Stimulated activated memory B cell treated with anti-CD40 and anti-IgM and Interleukin-4, amounts not matched to agents 10 μg/mL and 1 μg/mL and 100 μg/mL, for 72 hours (primary cell): ENCODE data around the gene GRIP1.
A peak's percentile ranks its signal among the peaks of the same experiment; 100 is the strongest.

Experiments used
- ATAC-seq: fragments of 150-1000 bp; cut with Tn5 transposase; 2 replicates; pipeline ENCODE4 v1.10.0; 2021
- H3K27ac Mint-ChIP-seq: one replicate; pipeline ENCODE4 v1.8.0; 2022; ENCODE audit warnings: mild to moderate bottlenecking, mixed read lengths
- H3K27me3 Mint-ChIP-seq: one replicate; pipeline ENCODE4 v1.8.0; 2022; ENCODE audit warnings: mixed read lengths
- H3K36me3 Mint-ChIP-seq: one replicate; pipeline ENCODE4 v1.8.0; 2022; ENCODE audit warnings: mixed read lengths
- H3K4me1 Mint-ChIP-seq: one replicate; pipeline ENCODE4 v1.8.0; 2022; ENCODE audit warnings: mixed read lengths
- H3K4me3 Mint-ChIP-seq: one replicate; pipeline ENCODE4 v1.8.0; 2022; ENCODE audit warnings: mild to moderate bottlenecking, moderate library complexity, mixed read lengths
- H3K9me3 Mint-ChIP-seq: one replicate; pipeline ENCODE4 v1.8.0; 2022; ENCODE audit warnings: mixed read lengths

Gene GRIP1

DNA sequence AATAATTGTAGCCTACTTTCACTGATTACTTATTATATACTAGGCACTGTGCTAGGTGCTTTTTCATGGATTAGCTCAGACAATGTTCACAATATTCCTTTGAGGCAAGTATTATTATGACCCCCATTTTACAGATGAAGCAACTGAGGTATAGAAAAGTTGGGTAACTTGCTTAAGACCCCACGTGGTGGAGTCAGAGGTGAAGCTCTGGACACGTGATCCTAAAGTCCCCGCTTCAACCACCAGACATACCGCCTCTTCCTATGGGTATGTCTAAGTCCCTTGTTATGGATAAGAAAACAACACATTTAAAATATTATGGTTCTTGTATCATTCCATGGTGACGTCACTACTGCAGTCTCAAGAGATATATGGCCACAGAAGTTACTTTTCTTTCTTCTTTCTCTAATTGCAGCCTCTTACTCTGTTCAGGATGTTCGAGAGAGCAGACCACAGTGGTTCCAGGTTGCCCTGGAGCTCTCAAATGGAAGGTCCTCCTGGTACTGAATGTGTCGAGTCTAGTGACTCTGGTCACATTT, 218.9 kb downstream of the GRIP1 start:
- no peak overlapping the region for H3K27ac Mint-ChIP-seq
- no peaks in the 10 kb centered on the region for H3K27me3 Mint-ChIP-seq
- H3K36me3 Mint-ChIP-seq: no peaks in the 10 kb centered on the region
- no peak overlapping the region for H3K4me3 Mint-ChIP-seq
- ATAC-seq: no peak
- H3K4me1 Mint-ChIP-seq: no peaks in the 10 kb centered on the region
- H3K9me3 Mint-ChIP-seq: no peaks in the 10 kb centered on the region

DNA sequence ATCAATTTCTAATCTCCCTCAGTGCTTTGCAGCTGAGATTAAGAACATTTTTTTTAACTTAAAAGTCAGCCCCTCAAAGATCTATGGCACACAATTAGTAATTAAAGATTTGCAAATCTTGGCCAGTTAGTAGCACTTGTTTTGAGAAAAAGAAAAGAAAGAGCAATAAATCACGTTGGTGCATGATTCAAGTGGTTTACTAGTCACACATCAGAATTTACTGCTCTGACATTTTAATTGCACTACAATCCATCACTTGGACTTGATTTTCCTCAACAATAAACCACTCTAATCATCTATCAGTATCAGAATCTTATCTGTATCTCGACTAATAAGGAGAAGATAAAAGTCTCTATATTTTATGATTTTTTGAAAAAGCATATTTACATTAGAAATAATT, 222.3 kb downstream of the GRIP1 start:
- Mint-ChIP-seq H3K27ac (no peak overlapping the region), H3K27me3 (no peaks in the 10 kb centered on the region), H3K36me3 (no peaks in the 10 kb centered on the region), H3K4me1 (no peaks in the 10 kb centered on the region), H3K9me3 (no peaks in the 10 kb centered on the region), H3K4me3 (no peak overlapping the region)
- ATAC-seq: no peak

DNA sequence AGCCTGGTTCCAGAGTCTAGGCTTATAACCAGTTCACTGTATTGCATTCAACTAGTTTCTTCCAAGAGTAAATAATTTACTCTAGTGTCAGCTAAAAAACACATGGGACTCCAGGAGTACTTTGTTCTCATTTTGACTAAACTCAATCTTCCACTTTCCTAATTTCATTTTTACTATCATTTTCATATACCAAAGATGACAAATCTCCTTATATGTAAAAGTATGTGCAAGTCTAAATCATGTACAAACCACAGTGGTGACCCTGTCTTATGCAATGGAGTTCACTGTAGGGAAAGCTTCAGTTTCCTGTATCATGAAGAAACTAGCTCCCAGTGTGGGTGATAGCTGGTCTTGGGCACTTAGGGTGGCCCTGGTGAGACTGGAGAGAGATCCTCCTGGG, 225.0 kb downstream of the GRIP1 start:
- Mint-ChIP-seq H3K4me3 (no peak overlapping the region), H3K27me3 (no peaks in the 10 kb centered on the region), H3K27ac (no peak overlapping the region), H3K36me3 (no peaks in the 10 kb centered on the region), H3K4me1 (no peaks in the 10 kb centered on the region), H3K9me3 (no peaks in the 10 kb centered on the region)
- ATAC-seq: no peak

DNA sequence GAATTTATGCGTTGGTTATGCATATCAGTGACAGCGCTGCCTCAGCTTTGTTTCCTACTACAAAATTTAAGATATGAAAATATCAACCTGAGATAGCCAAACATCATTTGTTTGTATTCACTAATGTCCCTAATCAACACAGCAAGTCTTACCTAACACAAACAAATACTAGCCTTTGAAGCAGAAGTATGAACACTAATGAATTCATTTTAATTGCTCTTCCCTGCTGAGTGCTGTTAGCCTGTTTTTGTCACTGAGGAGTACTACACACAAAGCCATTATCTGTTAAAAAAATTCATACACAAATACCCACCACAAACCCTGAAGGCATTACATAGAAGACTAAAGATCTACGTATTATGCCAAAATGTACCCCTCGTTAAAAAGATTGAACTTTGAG, 225.8 kb downstream of the GRIP1 start:
- no peaks in the 10 kb centered on the region for H3K27me3 Mint-ChIP-seq
- no peak overlapping the region for H3K4me3 Mint-ChIP-seq
- no peaks in the 10 kb centered on the region for H3K9me3 Mint-ChIP-seq
- no peak overlapping the region for H3K27ac Mint-ChIP-seq
- no peaks in the 10 kb centered on the region for H3K36me3 Mint-ChIP-seq
- no peak for ATAC-seq
- H3K4me1 Mint-ChIP-seq: no peaks in the 10 kb centered on the region

DNA sequence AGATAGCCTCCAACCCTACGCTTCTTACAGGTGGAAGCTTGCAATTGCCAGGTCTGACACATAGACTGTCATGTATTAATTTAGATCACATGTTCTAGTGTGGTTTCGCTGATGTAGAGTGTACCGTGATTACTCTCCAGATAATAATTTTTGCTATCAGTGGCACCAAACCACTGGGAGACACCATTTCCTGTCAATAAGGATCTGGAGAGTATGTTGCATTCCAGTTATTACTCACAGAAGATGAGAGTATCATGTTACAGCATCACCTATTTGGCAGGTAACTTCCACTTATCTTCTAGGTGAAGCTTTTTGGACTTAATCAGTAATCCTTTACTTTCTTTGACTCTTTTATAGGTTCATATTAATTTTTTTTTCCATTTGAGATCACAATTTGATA, 229.3 kb downstream of the GRIP1 start:
- no peak for ATAC-seq
- H3K4me3 Mint-ChIP-seq: no peak overlapping the region
- no peaks in the 10 kb centered on the region for H3K9me3 Mint-ChIP-seq
- H3K27me3 Mint-ChIP-seq: no peaks in the 10 kb centered on the region
- no peak overlapping the region for H3K27ac Mint-ChIP-seq
- H3K4me1 Mint-ChIP-seq: no peaks in the 10 kb centered on the region
- no peaks in the 10 kb centered on the region for H3K36me3 Mint-ChIP-seq

DNA sequence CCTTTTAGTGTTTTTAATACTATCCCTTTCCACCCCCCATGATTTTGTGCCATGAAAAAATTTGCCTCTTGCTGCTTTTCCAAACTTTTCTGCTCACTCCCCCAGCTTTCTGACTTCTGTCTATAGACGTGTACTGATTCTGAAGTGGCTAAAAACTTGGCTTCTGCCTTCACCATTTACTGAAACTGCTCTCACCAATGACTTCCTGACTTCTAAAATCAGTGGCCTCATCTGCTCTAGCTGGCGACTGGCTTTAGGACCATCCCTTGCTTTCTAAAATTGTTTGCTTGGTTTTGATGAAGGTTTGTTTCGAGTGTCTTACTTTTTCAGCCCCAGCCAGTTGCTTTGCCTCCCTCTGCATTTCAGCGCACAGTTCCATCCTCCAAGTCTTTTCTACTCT, 231.2 kb downstream of the GRIP1 start:
- H3K4me1 Mint-ChIP-seq: no peaks in the 10 kb centered on the region
- no peaks in the 10 kb centered on the region for H3K36me3 Mint-ChIP-seq
- no peaks in the 10 kb centered on the region for H3K27me3 Mint-ChIP-seq
- H3K27ac Mint-ChIP-seq: no peak overlapping the region
- H3K4me3 Mint-ChIP-seq: no peak overlapping the region
- no peaks in the 10 kb centered on the region for H3K9me3 Mint-ChIP-seq
- ATAC-seq: no peak

DNA sequence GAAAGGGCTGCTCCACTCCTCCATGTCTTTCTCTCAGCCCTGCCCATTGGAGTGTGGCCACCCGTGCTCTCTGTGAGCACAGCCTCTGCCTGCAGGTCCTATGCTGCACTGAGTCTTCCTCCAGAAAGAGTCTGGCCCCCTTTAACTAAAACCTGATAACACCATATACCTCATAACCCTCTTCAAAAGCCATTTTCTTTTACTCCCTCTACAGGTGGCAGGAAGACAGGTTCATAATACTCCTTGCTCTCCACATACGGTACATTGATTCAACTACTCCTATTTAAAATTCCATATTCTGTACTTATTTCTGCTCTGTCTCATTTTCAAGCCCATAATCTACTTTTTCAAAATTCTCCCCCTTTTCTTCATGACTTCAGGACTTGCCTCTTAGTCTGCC, 232.6 kb downstream of the GRIP1 start:
- H3K27me3 Mint-ChIP-seq: no peaks in the 10 kb centered on the region
- peak; percentile 8 for ATAC-seq
- H3K4me1 Mint-ChIP-seq: no peaks in the 10 kb centered on the region
- H3K36me3 Mint-ChIP-seq: no peaks in the 10 kb centered on the region
- H3K27ac Mint-ChIP-seq: no peak overlapping the region
- no peak overlapping the region for H3K4me3 Mint-ChIP-seq
- no peaks in the 10 kb centered on the region for H3K9me3 Mint-ChIP-seq

DNA sequence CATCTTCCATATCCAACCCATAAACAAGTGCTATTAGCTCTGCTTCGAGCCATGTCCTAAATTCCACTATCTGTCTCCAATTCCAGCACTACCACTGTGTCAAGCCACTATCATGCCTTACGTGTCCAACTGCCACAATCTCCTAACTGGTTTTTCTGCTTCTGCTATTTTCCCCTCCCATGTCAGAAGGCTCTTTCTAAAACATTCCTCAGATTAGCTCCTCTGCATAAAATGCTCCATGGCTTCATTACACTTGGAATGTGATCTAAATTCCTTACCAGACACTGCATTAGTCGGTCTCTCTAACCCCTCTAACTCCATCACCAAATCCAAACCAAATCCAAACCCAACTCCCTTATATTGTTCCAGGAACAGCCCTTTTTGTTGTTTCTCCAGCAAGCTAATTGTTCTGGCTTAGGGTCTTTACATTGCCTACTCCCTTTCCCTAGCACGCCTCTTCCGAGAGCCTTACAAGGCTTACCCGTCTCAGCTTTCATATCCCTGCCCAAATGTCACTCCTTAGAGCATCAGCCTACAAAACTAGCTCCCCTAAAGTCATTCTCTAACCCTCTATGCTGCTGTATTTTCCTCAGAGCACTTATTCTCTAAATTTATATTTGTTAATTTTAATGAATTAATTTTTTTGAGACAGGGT, 236.8 kb downstream of the GRIP1 start:
- Mint-ChIP-seq H3K9me3 (no peaks in the 10 kb centered on the region), H3K36me3 (no peaks in the 10 kb centered on the region), H3K4me1 (no peaks in the 10 kb centered on the region), H3K4me3 (no peak overlapping the region), H3K27ac (no peak overlapping the region), H3K27me3 (no peaks in the 10 kb centered on the region)
- no peak for ATAC-seq

DNA sequence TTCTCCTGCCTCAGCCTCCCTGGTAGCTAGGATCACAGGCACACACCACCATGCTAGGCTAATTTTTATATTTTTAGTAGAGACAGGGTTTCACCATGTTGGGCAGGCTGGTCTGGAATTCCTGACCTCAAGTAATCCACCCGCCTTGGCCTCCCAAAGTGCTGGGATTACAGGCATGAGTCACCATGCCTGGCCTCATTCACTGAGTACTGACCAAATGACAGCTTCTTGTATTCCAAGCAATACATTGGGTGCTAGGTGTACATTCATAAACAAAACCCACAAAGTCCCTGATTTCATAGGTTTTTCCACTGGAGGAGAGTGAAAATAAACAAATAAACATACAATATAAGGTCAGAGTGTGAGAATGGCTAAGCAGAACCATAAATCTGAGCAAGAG, 240.3 kb downstream of the GRIP1 start:
- H3K27ac Mint-ChIP-seq: no peak overlapping the region
- H3K4me1 Mint-ChIP-seq: no peaks in the 10 kb centered on the region
- no peak overlapping the region for H3K4me3 Mint-ChIP-seq
- ATAC-seq: no peak
- no peaks in the 10 kb centered on the region for H3K36me3 Mint-ChIP-seq
- H3K27me3 Mint-ChIP-seq: no peaks in the 10 kb centered on the region
- no peaks in the 10 kb centered on the region for H3K9me3 Mint-ChIP-seq

DNA sequence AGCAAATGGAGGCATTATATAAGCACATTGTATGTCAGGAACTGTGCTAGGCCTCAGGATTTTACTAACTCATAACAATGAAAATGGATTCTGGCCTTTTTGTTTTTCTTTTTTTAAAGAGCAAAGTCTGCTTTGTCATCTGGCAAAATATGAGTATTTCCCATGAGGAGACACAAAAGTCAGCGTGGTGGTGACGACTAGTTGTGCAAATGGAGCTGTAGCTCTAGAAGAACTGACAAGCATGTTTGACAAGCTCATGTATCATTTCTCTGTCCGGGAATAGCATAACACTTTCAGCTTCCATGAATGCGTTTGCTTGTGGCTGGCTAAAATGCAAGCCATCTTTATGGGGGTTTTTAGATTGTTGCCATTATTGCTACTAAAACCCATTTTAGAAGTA, 248.8 kb downstream of the GRIP1 start:
- H3K4me3 Mint-ChIP-seq: no peak overlapping the region
- ATAC-seq: no peak
- no peaks in the 10 kb centered on the region for H3K4me1 Mint-ChIP-seq
- H3K36me3 Mint-ChIP-seq: no peaks in the 10 kb centered on the region
- peaks cover 3% of the 10 kb centered on the region for H3K9me3 Mint-ChIP-seq
- no peak overlapping the region for H3K27ac Mint-ChIP-seq
- no peaks in the 10 kb centered on the region for H3K27me3 Mint-ChIP-seq

DNA sequence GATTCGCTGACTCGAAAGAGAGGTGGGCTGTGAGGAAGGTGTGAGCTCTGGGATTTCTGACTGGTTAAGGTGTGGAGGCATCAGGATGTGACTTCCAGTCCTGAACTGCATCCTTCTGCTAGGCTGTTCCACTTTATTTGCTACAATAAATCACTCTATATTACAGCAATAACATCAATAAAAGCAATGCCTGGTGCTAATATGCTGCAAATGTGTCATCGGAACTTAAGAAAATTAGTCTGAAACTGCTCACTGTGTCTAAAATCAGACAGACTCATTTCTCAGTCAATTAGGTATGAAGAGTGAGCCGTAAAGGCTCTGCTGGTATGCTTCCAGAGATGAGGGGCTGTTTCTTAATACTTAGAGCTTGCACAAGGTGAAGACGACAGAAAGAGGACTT, 250.0 kb downstream of the GRIP1 start:
- no peak overlapping the region for H3K27ac Mint-ChIP-seq
- no peaks in the 10 kb centered on the region for H3K4me1 Mint-ChIP-seq
- H3K27me3 Mint-ChIP-seq: no peaks in the 10 kb centered on the region
- ATAC-seq: no peak
- H3K36me3 Mint-ChIP-seq: no peaks in the 10 kb centered on the region
- no peak overlapping the region for H3K4me3 Mint-ChIP-seq
- H3K9me3 Mint-ChIP-seq: peaks cover 10% of the 10 kb centered on the region

DNA sequence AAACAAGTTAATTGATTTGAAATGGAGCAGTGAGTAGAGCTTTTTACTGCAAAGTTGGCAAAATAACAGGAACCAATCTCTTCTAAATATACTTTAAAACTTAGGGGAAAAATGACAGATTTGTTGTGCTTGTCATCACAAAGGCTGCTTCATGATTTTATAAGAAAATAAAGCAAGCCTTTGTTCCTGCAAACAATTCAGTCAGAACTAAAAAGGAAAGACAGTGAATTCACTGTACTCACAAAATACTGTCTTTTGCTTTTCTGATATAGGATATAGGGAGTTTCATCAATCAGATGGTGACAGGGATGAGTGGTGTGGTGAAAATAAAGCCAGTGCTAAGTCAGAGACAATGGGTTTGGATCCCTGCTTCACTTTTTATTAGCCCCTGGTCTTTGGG, 250.6 kb downstream of the GRIP1 start:
- H3K4me1 Mint-ChIP-seq: no peaks in the 10 kb centered on the region
- no peak overlapping the region for H3K27ac Mint-ChIP-seq
- ATAC-seq: no peak
- H3K4me3 Mint-ChIP-seq: no peak overlapping the region
- H3K36me3 Mint-ChIP-seq: no peaks in the 10 kb centered on the region
- no peaks in the 10 kb centered on the region for H3K27me3 Mint-ChIP-seq
- peaks cover 10% of the 10 kb centered on the region for H3K9me3 Mint-ChIP-seq

DNA sequence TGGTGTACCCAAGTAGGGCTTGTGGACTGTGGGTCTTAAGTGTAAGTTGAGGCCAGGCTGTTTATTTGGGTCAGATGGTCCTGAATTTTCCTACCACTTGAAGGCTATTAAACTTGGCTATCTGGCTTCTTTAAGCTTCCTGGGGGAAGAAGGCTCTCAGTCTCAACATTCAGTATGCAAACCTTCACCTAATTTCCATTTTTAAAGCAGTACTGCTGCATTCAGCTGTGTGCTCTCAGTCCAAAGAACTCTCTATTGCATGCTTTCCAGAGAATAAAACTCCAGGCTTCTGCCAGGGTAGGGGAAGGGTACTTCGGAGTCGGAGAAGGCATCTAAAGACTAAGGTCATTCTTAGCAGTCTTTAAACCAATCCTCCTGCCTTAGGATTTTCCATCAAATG, 252.2 kb downstream of the GRIP1 start:
- Mint-ChIP-seq H3K36me3 (no peaks in the 10 kb centered on the region), H3K4me1 (no peaks in the 10 kb centered on the region), H3K27ac (no peak overlapping the region), H3K9me3 (peaks cover 10% of the 10 kb centered on the region), H3K27me3 (no peaks in the 10 kb centered on the region), H3K4me3 (no peak overlapping the region)
- ATAC-seq: no peak

DNA sequence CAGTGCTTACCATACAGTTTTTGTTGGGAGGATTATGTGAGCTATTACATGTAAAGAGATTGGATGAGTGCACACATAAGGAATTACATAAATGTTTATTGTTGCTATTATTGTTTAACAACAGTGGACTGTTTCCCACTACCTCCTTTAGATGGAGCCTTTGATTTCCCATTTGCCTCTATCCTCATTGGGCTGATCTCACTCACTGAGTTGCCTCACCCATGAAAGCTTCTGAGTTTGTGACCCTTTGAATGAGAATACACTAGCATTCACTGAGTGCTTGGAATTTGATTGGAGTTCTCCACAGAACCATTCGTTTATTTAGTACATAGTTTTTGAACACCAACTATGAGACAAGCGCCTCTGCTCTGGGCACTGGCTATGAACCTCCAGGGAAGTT, 255.6 kb downstream of the GRIP1 start:
- Mint-ChIP-seq H3K4me1 (no peaks in the 10 kb centered on the region), H3K27me3 (no peaks in the 10 kb centered on the region), H3K27ac (no peak overlapping the region), H3K4me3 (no peak overlapping the region), H3K36me3 (no peaks in the 10 kb centered on the region), H3K9me3 (peaks cover 10% of the 10 kb centered on the region)
- ATAC-seq: no peak

DNA sequence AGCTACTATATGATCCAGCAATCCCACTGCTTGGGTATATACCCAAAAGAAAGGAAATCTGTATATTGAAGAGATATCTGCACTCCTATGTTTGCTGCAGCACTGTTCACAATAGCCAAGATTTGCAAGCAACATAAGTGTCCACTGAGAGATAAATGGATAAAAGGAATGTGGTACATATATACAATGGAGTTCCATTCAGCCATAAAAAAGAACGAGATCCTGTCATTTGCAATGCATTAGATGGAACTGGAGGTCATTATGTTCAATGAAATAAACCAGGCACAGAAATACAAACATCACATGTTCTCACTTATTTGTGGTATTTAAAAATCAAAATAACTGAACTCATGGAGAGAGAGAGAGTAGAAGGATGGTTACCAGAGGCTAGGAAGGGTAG, 260.0 kb downstream of the GRIP1 start:
- H3K27ac Mint-ChIP-seq: no peak overlapping the region
- no peaks in the 10 kb centered on the region for H3K36me3 Mint-ChIP-seq
- peaks cover 20% of the 10 kb centered on the region for H3K27me3 Mint-ChIP-seq

DNA sequence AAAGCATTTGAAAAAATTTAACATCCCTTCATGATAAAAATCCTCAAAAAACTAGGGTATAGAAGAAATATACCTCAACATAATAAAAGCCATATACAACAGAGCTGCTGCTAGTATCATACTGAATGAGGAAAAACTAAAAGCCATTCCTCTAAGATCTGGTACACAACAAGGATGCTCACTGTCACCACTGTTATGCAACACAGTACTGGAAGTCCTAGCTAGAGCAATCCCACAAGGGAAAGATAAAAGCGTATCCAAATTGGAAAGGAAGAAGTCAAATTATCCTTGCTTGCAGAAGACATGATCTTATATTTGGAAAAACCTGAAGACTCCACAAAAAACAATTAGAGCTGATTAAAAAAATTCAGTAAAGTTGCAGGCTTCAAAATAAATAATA, 261.7 kb downstream of the GRIP1 start:
- no peak for ATAC-seq
- Mint-ChIP-seq H3K4me1 (no peaks in the 10 kb centered on the region), H3K4me3 (no peak overlapping the region), H3K9me3 (peaks cover 4% of the 10 kb centered on the region), H3K27me3 (peaks cover 32% of the 10 kb centered on the region), H3K36me3 (no peaks in the 10 kb centered on the region), H3K27ac (no peak overlapping the region)

More for the DNA sequence above, 260.0 kb downstream of the GRIP1 start:
- H3K9me3 Mint-ChIP-seq: no peaks in the 10 kb centered on the region
- no peak overlapping the region for H3K4me3 Mint-ChIP-seq
- H3K4me1 Mint-ChIP-seq: no peaks in the 10 kb centered on the region
- no peak for ATAC-seq
